Activated CD4-positive, alpha-beta T cell treated with anti-CD3 and anti-CD28 coated beads, Interleukin-2, amount 10 ng/mL, durations not matched to agents 24 days and 14 days (primary cell): ENCODE measurements around the gene PCDH12. TPM values are rescaled to one million over a fixed set of nuclear protein-coding genes. Genes with fewer than 3 reads are reported as not detected.

Experiments
- DNase-seq: peaks from one replicate; pipeline ENCODE4 v3.0.0; 2022
- H3K27ac Mint-ChIP-seq: one replicate; pipeline ENCODE4 v1.8.0; 2022; ENCODE audit warnings: mild to moderate bottlenecking, mixed read lengths
- H3K27me3 Mint-ChIP-seq: one replicate; pipeline ENCODE4 v1.8.0; 2022; ENCODE audit warnings: mixed read lengths
- H3K36me3 Mint-ChIP-seq: one replicate; pipeline ENCODE4 v1.8.0; 2022; ENCODE audit warnings: low read depth, mild to moderate bottlenecking, mixed read lengths
- H3K4me1 Mint-ChIP-seq: one replicate; pipeline ENCODE4 v1.8.0; 2021; ENCODE audit warnings: mixed read lengths
- H3K4me3 Mint-ChIP-seq: one replicate; pipeline ENCODE4 v1.8.0; 2022; ENCODE audit warnings: mild to moderate bottlenecking, moderate library complexity, mixed read lengths
- H3K9me3 Mint-ChIP-seq: one replicate; pipeline ENCODE4 v1.8.0; 2021; ENCODE audit warnings: mixed read lengths
- intact Hi-C: fragments of 100-400 bp; cut with micrococcal nuclease; formaldehyde crosslinking; loops from one replicate; pipeline ENCODE4 v1.15.1; 2023
- total RNA-seq: library from RNA; stranded (reverse); gene quantifications from 2 replicates; pipeline ENCODE4 v1.2.3, GENCODE V29; 2022

Gene PCDH12
- total RNA-seq, 1 donor from 2014 or later, result 1.8 TPM

GRCh38 chr5:141902015-141902814 lies 55.8 kb downstream of the PCDH12 start:
- peaks cover 29% of the 10 kb centered on the region for H3K27me3 Mint-ChIP-seq
- intact Hi-C loops, result no loop called here
- no peak for DNase-seq
- no peaks in the 10 kb centered on the region for H3K4me1 Mint-ChIP-seq
- H3K9me3 Mint-ChIP-seq, result no peaks in the 10 kb centered on the region
- no peak overlapping the region for H3K27ac Mint-ChIP-seq
- H3K36me3 Mint-ChIP-seq, result no peaks in the 10 kb centered on the region
- H3K4me3 Mint-ChIP-seq, result no peak overlapping the region

GRCh38 chr5:141898448-141899049 lies 59.5 kb downstream of the PCDH12 start:
- intact Hi-C loops, result no loop called here
- peaks cover 34% of the 10 kb centered on the region for H3K27me3 Mint-ChIP-seq
- H3K27ac Mint-ChIP-seq, result no peak overlapping the region
- DNase-seq, result no peak
- no peaks in the 10 kb centered on the region for H3K36me3 Mint-ChIP-seq
- H3K4me1 Mint-ChIP-seq, result no peaks in the 10 kb centered on the region
- H3K4me3 Mint-ChIP-seq, result no peak overlapping the region
- no peaks in the 10 kb centered on the region for H3K9me3 Mint-ChIP-seq

DNA sequence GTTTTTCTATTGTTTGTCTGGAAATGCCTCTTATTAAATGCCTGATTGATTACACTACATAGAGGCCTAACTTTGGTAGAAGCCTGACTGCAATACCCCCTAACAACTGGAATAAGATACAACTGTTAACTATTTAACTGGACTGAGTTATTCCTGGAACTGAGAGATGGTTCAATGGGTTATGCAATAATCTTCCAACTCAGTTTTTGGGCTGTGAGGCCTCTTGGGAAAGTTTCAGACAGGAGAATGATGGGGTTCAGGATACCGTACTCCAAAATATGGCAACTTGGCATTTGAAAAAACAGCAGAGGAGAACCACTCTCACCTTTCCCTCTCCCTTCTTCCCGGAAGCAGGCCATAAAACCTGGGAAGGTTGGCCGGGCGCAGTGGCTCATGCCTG lies 60.6 kb downstream of the PCDH12 start:
- intact Hi-C loops, result no loop called here
- no peaks in the 10 kb centered on the region for H3K36me3 Mint-ChIP-seq

More for the DNA sequence above, 60.6 kb downstream of the PCDH12 start:
- Mint-ChIP-seq H3K4me1 (no peaks in the 10 kb centered on the region), H3K9me3 (no peaks in the 10 kb centered on the region), H3K27me3 (peaks cover 27% of the 10 kb centered on the region), H3K4me3 (no peak overlapping the region), H3K27ac (no peak overlapping the region)
- DNase-seq, result no peak

Other genes starting within 250 kb of the PCDH12 start
- 0.17 TPM in 1 of 2 replicates, not detected in the other for gene PCDH1, start 79.8 kb downstream of the PCDH12 start, total RNA-seq
- 66.7 and 72.0 TPM in 2 replicates for gene DELE1, start 34.3 kb downstream of the PCDH12 start, total RNA-seq
- 28.8 and 32.2 TPM in 2 replicates for gene RNF14, start 10.9 kb upstream of the PCDH12 start, total RNA-seq
- 108 and 114 TPM in 2 replicates for gene GNPDA1, start 54.8 kb upstream of the PCDH12 start, total RNA-seq
- 114 and 122 TPM in 2 replicates for gene NDFIP1, start 150.6 kb upstream of the PCDH12 start, total RNA-seq